NCI-H187 (cell line): Measurements from ENCODE around the gene CLCN7.
"Not testable (repeated sequence)": the region's sequence is repeated elsewhere in the genome, so short reads cannot be mapped to it uniquely, and the experiment has no call there.

Experiments
- DNase-seq, 2 experiments: peaks; one replicate each; lab custom pipeline; 2025; lab: John Stamatoyannopoulos, UW

The CLCN7 gene

DNA sequence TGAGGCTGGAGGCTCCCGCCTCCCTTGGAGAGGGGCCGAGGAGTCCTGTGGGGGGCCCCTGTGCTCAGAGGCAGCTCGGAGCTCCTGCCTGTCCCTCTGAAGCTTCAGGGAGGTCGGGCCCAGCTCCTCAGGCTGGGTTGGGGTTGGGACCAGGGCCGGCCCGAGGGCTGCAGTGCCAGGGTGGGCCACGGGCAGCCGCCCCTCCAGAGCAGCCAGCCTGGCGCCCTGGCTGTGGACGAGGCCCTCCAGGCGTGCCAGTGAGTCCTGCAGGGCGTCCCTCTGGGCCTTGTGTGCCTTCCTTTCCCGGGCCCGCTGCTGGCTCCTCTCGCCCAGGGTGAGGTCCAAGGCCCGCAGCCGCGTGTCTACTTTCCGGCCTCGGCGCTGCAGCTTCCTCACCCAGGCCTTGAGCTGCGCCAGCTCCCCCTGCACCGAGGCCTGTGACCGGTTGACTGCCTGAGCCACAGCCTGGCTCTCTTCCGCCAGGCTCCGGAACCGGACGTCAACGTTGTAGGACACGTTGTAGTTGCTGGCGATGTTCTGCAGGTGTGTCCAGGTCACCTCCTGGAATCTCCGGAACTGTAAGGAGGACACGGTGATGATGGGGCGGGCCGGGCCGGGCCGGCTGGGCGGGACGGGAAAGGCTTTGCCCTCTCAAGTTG lies 12.7 kb upstream of the CLCN7 start:
- DNase-seq: no peak

GRCh38 chr16:1486551-1487390 lies 11.9 kb upstream of the CLCN7 start:
- DNase-seq: no peak

GRCh38 chr16:1485847-1486496 lies 11.1 kb upstream of the CLCN7 start:
- no peak for DNase-seq

GRCh38 chr16:1481906-1482835 lies 7.3 kb upstream of the CLCN7 start:
- no peak for DNase-seq

GRCh38 chr16:1478937-1479336 lies 4.1 kb upstream of the CLCN7 start:
- DNase-seq: not testable (repeated sequence)

DNA sequence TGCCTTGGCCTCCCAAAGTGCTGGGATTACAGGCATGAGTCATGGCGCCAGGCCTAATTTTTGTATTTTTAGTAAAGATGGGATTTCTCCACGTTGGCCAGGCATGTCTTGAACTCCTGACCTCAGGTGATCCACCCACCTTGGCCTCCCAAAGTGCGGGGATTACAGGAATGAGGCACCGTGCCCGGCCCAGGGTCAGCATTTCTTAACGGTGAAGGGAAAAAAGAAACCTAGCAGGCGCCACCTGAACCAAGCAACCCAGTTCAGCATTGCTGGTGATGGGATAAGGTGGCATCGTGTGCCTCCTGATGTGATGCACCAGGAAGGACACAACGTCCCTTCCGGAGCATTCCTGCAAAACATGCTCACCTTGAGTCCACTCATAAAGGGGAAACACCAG lies 2.2 kb upstream of the CLCN7 start:
- DNase-seq: no peak

GRCh38 chr16:1475552-1476114 lies 805 bp upstream of the CLCN7 start:
- DNase-seq: no peak

GRCh38 chr16:1474082-1474795 lies 589 bp downstream of the CLCN7 start:
- DNase-seq: no peak

DNA sequence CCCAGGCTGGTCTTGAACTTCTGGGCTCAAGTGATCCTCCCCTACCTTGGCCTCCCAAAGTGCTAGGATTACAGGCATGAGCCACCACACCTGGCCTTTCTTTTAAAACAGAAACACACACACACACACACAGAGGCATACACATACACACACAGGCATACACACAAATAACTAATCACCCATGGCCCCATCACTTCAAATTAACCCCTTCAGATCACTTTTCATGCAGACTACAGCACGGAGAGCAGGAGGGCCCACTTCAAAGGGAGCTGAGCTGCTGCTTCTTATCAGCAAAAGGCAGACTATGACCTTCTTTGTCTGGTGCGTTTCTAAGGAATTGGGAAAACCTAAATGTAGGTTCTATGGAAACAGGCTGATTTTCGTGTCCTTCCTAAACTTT lies 1.9 kb downstream of the CLCN7 start:
- DNase-seq: no peak

GRCh38 chr16:1471569-1472194 lies 3.1 kb downstream of the CLCN7 start:
- no peak for DNase-seq

- DNase-seq: no peak
Measured at GRCh38 chr16:1470481-1471251, 4.2 kb downstream of the CLCN7 start.

- no peak for DNase-seq
Measured at GRCh38 chr16:1469693-1470201, 5.1 kb downstream of the CLCN7 start.

DNA sequence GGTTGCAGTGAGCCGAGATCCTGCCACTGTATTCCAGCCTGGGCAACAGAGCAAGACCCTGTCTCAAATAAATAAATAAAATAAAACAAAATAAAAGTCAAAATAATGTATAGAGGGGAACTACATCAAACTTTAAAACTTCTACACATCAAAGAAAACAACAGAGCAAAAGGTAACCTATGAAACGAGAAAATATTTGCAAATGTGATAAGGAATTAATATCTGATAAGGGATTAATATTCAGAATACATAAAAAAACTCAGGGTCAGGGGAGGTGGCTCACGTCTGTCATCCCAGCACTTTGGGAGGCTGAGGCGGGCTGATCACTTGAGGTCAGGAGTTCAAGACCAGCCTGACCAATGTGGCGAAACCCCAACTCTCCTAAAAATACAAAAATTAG lies 5.7 kb downstream of the CLCN7 start:
- not testable (repeated sequence) for DNase-seq

- DNase-seq: no peak
Measured at GRCh38 chr16:1468426-1468810, 6.4 kb downstream of the CLCN7 start.

GRCh38 chr16:1466968-1467521 lies 7.8 kb downstream of the CLCN7 start:
- DNase-seq: no peak

DNA sequence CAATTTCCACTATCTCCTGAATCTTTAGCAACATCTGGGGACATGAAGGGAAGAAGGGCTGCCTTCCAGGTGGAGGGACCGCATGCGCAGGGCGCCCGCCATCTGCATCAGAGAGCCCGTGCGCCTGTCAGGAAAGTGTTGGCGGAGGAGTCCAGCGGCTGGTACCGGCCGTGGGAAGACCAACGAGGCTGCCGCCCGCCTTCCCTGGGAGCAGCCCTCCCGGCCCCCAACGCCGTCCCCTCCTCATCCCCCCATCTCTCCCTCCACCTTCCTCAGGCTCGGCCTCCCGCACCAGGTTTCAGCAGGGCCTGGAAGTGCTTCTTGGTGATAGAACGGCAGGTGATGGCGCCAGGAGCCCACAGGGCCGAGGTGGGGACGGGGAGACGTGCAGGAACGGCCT lies 8.8 kb downstream of the CLCN7 start:
- no peak for DNase-seq

- DNase-seq: no peak
Measured at GRCh38 chr16:1465567-1465915, 9.3 kb downstream of the CLCN7 start.

DNA sequence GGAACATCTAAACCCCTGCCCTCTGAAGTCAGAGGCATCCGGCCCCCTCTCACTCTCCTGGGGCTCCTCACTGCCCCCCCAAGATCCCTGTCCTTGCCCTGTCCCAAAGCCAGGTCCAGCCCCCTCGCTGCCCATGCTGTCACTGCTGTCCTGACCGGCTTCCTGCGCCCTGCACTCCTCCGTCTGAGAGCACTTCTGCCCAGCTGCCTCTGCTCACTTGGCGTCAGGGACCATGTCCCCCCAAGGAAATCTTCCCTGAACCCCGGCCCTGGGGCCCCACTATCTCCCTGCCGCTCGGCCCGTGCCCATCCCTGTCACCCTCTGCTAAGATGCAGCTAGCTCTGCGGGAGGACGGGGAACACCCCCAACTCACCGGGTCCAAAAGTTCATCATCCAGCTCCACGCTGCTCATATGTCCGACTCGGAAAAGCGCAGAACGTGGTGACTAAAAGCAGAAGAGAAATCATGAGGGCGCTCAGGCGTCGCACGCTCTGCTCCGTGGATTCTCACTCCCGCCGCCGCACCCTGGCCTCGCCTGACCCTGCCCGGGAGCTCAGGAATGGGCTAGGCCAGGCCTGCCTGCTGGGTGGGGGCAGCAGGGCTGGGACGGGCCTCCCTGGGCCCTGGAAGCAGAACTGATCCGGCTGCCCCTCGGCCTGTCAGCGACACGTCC lies 9.8 kb downstream of the CLCN7 start:
- DNase-seq: no peak
